BJ (cell line): ENCODE results near the gene ACER1. TPM values are rescaled to one million over a fixed set of nuclear protein-coding genes. Genes with fewer than 3 reads are reported as not detected.

Source experiments
- CTCF ChIA-PET: fragments of 350-600 bp; formaldehyde crosslinking; extraction: SDS; loops from one replicate; lab custom pipeline; 2021; ENCODE audit warnings: antibody characterized with exemption, inconsistent platforms; lab: Yijun Ruan, JAX
- POLR2A ChIA-PET: fragments of 300-600 bp; sonication (Branson Sonifier 250); formaldehyde crosslinking; extraction: SDS; loops from one replicate; lab custom pipeline; 2021; ENCODE audit warnings: antibody characterized with exemption; lab: Charles Lee
- DNase-seq: peaks from one replicate; pipeline ENCODE4 v3.0.0-alpha.2; 2011; ENCODE audit warnings: low read depth
- H3K27me3 ChIP-seq: 2 replicates; pipeline ENCODE4 v1.6.0; 2011; ENCODE audit warnings: low read length; ENCODE audit not compliant: control insufficient read depth, insufficient read depth
- H3K36me3 ChIP-seq: 2 replicates; pipeline ENCODE4 v1.5.1; 2011; ENCODE audit warnings: low read length; ENCODE audit not compliant: control insufficient read depth, insufficient read depth
- H3K4me3 ChIP-seq: 2 replicates; pipeline ENCODE4 v1.5.1; 2011; ENCODE audit warnings: low read depth, mild to moderate bottlenecking, control low read depth, low read length
- polyA plus RNA-seq: library from polyadenylated mRNA; depleted of rRNA; stranded (reverse); fragments of >200 nt; gene quantifications from 2 replicates; pipeline ENCODE4 v1.2.3, GENCODE V29; 2011
- TF ChIP-seq, protein P1 (sequence below): IDR thresholded peaks from 2 replicates; pipeline ENCODE4 v1.5.1; 2011; ENCODE audit warnings: low read depth, mild to moderate bottlenecking, control low read depth, inconsistent platforms, low read length, moderate library complexity; ENCODE audit not compliant: insufficient read depth

ACER1 gene
- polyA plus RNA-seq, 1 experiment: 0.10 TPM

DNA sequence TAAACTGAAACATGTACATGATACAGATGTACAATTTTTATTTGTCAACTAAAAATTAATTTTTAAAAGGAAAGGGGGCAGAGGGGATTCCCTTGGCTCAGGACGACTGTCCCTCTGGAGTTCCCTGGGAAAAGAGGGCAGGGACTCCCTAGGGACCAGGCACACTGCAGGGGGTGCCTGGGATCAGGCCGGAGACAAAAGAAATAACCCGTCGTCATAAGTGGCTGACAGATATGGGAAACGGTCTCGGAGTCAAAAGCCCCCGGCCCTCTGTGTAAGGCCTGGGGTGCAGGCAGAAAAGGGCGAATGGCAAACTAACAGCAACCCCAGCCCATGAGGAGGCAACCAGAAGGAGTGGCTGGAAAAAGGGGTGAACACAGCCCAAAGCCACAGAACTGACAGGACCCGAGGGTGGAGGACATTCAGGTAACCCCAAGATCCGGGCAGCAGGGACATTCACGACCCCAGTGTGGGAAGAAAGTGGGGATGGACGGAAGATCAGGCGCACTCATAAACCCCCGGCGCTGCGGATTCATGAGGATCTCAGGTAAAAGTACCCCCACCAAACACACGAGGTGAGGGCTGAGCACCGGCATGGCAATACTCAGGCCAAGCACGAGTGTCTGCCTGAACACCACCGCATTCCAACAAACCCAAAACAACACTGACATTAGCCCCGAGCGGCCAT lies 60.4 kb downstream of the ACER1 start:
- Histone ChIP-seq H3K4me3 (peak overlapping the region; percentile 16), H3K36me3 (peaks cover 18% of the 10 kb centered on the region), H3K27me3 (no peaks in the 10 kb centered on the region)
- TF ChIP-seq, protein P1, sequence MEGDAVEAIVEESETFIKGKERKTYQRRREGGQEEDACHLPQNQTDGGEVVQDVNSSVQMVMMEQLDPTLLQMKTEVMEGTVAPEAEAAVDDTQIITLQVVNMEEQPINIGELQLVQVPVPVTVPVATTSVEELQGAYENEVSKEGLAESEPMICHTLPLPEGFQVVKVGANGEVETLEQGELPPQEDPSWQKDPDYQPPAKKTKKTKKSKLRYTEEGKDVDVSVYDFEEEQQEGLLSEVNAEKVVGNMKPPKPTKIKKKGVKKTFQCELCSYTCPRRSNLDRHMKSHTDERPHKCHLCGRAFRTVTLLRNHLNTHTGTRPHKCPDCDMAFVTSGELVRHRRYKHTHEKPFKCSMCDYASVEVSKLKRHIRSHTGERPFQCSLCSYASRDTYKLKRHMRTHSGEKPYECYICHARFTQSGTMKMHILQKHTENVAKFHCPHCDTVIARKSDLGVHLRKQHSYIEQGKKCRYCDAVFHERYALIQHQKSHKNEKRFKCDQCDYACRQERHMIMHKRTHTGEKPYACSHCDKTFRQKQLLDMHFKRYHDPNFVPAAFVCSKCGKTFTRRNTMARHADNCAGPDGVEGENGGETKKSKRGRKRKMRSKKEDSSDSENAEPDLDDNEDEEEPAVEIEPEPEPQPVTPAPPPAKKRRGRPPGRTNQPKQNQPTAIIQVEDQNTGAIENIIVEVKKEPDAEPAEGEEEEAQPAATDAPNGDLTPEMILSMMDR: no peak
- ChIA-PET CTCF (interaction anchor here (1.2 to 2.5 kb wide), 4 partner anchors 8 to 26 kb away, joined by 3 to 13 read pairs (median 4); no protein-coding TSS in a partner anchor), POLR2A (no interaction called here)
- DNase-seq: no peak

DNA sequence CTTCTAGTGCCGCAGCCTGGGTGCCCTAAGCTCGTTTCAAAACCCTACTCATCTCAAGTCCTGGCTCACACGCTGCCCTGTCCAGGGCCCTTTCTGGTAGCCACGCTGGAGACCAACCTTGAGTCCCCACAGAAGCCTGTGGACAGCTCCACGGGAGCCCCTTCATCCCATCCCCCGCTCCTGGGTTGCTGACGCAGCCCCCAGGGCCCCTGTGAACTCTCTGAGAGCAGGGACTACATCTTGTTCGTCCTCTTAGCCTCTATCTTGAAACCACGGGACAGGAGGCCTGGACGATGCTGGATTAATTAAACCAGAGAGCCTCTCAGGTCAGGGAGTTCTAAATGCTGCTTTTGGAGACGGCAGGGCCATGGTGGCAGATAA lies 61.0 kb downstream of the ACER1 start:
- Histone ChIP-seq H3K4me3 (no peak overlapping the region), H3K36me3 (peaks cover 23% of the 10 kb centered on the region), H3K27me3 (no peaks in the 10 kb centered on the region)
- CTCF ChIA-PET: interaction anchor here (0.6 to 2.5 kb wide), 9 partner anchors 8 to 1996 kb away, joined by 3 to 13 read pairs (median 4); no protein-coding TSS in a partner anchor
- POLR2A ChIA-PET: interaction anchor here (0.6 kb wide), 1 partner anchor 10 kb away, joined by 10 read pairs; no protein-coding TSS in a partner anchor
- DNase-seq: no peak
- TF ChIP-seq, protein P1: 0 out of 2 replicates have a peak, but pooled peaks have one; percentile 0

DNA sequence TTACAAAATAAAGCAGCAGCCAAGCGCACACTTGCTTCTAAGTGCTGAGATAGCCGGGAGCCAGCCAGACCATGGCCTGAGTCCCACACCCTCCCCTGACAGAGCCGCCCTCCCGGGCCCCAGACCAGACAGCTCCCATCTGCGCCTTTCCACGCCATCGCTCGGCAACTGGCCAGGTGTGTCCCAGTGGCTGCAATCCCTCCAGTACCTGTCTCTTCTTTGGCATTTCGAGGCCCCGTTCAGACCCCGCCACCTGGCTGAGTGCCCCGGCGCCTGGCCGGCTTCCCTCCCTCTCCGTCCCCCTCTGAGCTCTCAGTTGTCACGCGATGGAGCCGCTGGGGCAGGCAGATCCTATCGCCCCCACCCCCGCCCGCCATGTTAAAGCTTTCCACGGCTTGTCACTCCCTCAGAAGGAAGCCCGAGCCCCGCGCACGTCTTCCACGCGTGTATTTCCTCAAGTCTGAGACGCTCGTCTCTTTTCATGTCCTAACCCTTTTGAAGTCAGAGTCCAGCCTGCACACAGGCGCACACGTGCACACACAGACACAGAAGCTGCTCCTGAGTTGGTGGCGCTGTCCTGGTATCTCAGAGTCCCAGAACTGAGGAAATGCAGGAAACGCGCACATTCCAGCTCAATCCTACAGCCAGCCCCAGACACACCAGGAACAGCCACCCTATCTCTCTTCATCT lies 61.5 kb downstream of the ACER1 start:
- peaks cover 24% of the 10 kb centered on the region for H3K36me3 ChIP-seq
- CTCF ChIA-PET: interaction anchor here (0.6 to 2.5 kb wide), 10 partner anchors 9 to 1997 kb away, joined by 3 to 13 read pairs (median 4); no protein-coding TSS in a partner anchor
- H3K27me3 ChIP-seq: no peaks in the 10 kb centered on the region
- POLR2A ChIA-PET: interaction anchor here (0.6 kb wide), 1 partner anchor 11 kb away, joined by 10 read pairs; no protein-coding TSS in a partner anchor
- no peak for DNase-seq
- H3K4me3 ChIP-seq: peak overlapping the region; percentile 8; the same call in 1 of the 2 replicates
- TF ChIP-seq, protein P1: peak; percentile 27; the same call in 1 of the 2 replicates

DNA sequence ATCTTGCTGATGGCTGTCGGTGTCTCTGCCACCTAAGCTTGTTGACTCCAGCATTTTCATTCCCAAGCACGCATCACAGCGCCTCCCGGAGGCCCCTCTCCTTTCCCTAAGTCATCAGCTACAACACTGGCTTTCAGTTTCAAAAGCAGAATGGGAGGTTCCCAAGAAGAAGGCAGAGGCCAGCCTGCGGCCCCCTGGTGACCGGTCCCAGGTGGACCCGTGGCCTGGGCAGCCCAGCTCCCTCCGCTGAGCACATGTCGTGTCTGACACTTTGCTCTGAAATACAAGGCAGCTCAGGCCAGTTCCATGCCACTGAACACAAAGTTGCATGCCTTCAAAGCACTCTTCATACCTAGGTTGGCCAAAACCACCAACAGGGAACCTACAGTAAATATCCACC lies 62.2 kb downstream of the ACER1 start:
- ChIA-PET POLR2A (no interaction called here), CTCF (interaction anchor here (1.1 to 2.5 kb wide), 8 partner anchors 11 to 53 kb away, joined by 4 to 13 read pairs (median 4); no protein-coding TSS in a partner anchor)
- TF ChIP-seq, protein P1: peak; percentile 38
- no peak for DNase-seq
- Histone ChIP-seq H3K27me3 (no peaks in the 10 kb centered on the region), H3K36me3 (peaks cover 24% of the 10 kb centered on the region), H3K4me3 (peak overlapping the region; percentile 8)

DNA sequence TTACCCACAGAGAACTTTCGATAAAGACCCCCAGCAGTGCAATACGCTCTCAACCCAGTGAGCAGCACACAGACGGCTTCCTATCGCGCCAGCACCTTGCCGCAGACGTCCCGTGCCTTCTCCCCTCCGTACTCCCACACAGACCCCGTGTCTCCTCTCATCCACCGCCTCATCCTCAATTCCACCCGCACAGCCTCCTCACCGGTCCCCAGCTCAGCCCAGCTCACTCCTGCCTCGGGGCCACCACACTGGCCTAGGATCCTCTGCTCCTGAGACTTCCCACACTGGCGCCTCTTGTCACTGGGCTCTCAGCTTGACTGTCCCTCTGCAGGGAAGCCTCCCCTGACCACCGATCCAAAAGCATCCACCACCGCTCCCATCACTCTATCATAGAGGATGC lies 62.6 kb downstream of the ACER1 start:
- TF ChIP-seq, protein P1: no peak
- ChIA-PET POLR2A (no interaction called here), CTCF (interaction anchor here (0.7 to 2.5 kb wide), 7 partner anchors 10 to 52 kb away, joined by 3 to 13 read pairs (median 5); no protein-coding TSS in a partner anchor)
- no peak for DNase-seq
- H3K36me3 ChIP-seq: peaks cover 24% of the 10 kb centered on the region
- peak overlapping the region; percentile 8; the same call in 1 of the 2 replicates for H3K4me3 ChIP-seq
- H3K27me3 ChIP-seq: no peaks in the 10 kb centered on the region
